CD14-positive monocyte (primary cell): Measurements from ENCODE around the gene GLP2R. TPM values are rescaled to one million over a fixed set of nuclear protein-coding genes. Genes with fewer than 3 reads are reported as not detected.

Experiments
- DNase-seq, 3 donors: peaks; one replicate each; pipeline ENCODE4 v3.0.0-alpha.2; 2011 to 2022
- H2AFZ ChIP-seq: 2 replicates; pipeline ENCODE4 v1.6.0; 2012; ENCODE audit warnings: mild to moderate bottlenecking, low read depth, low read length, inconsistent platforms; ENCODE audit not compliant: insufficient read depth, poor library complexity, severe bottlenecking
- H3K27ac ChIP-seq, 2 donors: 1 replicate in 1 of 2; 2 replicates in 1 of 2; pipeline ENCODE4 v1.5.1; 2012 to 2013; ENCODE audit warnings: low read length in 2 of 2, control low read depth in 1 of 2, inconsistent platforms in 1 of 2, low read depth in 1 of 2, mild to moderate bottlenecking in 1 of 2
- H3K27me3 ChIP-seq, 2 donors: one replicate each; pipeline versions ENCODE4 v1.6.0 to v1.6.1; 2011 to 2013; ENCODE audit warnings: low read length in 2 of 2; ENCODE audit not compliant: control insufficient read depth in 2 of 2, insufficient read depth in 2 of 2
- H3K36me3 ChIP-seq, 2 donors: replicated peaks in 1 of 2; 1 replicate in 1 of 2; 2 replicates in 1 of 2; pipeline versions ENCODE4 v1.5.1 to v1.6.1; 2012 to 2013; ENCODE audit warnings: low read length in 2 of 2, control low read depth in 1 of 2, inconsistent platforms in 1 of 2, mild to moderate bottlenecking in 1 of 2; ENCODE audit not compliant: insufficient read depth in 2 of 2, control insufficient read depth in 1 of 2
- H3K4me1 ChIP-seq, 2 donors: 1 replicate in 1 of 2; 2 replicates in 1 of 2; pipeline versions ENCODE4 v1.5.1 to v1.6.1; 2012 to 2013; ENCODE audit warnings: low read length in 2 of 2, control low read depth in 1 of 2, inconsistent platforms in 1 of 2, mild to moderate bottlenecking in 1 of 2, moderate library complexity in 1 of 2; ENCODE audit not compliant: insufficient read depth in 2 of 2, control insufficient read depth in 1 of 2
- H3K4me2 ChIP-seq: replicated peaks from 2 replicates; pipeline ENCODE3; 2012; ENCODE audit warnings: low read length, moderate library complexity, mild to moderate bottlenecking; ENCODE audit not compliant: poor library complexity, severe bottlenecking; ENCODE audit errors: extremely low read depth
- H3K4me3 ChIP-seq, 3 experiments: fragments of 200-600 bp in 1 of 3; sonication (generic) in 1 of 3; replicated peaks in 1 of 3; 1 replicate in 2 of 3; 2 replicates in 1 of 3; pipeline ENCODE4 v1.5.1; 2011 to 2013; ENCODE audit warnings: low read length in 3 of 3, mild to moderate bottlenecking in 3 of 3, control low read depth in 2 of 3, low read depth in 2 of 3, inconsistent platforms in 1 of 3, moderate library complexity in 1 of 3
- H3K79me2 ChIP-seq: 2 replicates; pipeline ENCODE4 v1.6.0; 2012; ENCODE audit warnings: mild to moderate bottlenecking, control low read depth, inconsistent platforms, low read length, moderate library complexity; ENCODE audit not compliant: insufficient read depth
- H3K9ac ChIP-seq: 2 replicates; pipeline ENCODE4 v1.6.0; 2017; ENCODE audit warnings: low read length, mild to moderate bottlenecking; ENCODE audit not compliant: insufficient read depth, poor library complexity, severe bottlenecking
- H3K9me3 ChIP-seq, 2 donors: replicated peaks in 1 of 2; 1 replicate in 1 of 2; 2 replicates in 1 of 2; pipeline versions ENCODE4 v1.5.1 to v1.6.1; 2012 to 2013; ENCODE audit warnings: low read length in 2 of 2, control low read depth in 1 of 2; ENCODE audit not compliant: control insufficient read depth in 1 of 2, insufficient read depth in 1 of 2
- H4K20me1 ChIP-seq: 2 replicates; pipeline ENCODE4 v1.6.0; 2012; ENCODE audit warnings: mild to moderate bottlenecking, low read length, control low read depth, moderate library complexity; ENCODE audit not compliant: insufficient read depth
- H3K27ac Mint-ChIP-seq, 7 donors: one replicate each; pipeline ENCODE4 v1.8.0; 2020; ENCODE audit warnings: mild to moderate bottlenecking in 7 of 7, mixed read lengths in 7 of 7, moderate library complexity in 6 of 7, inconsistent platforms in 2 of 7
- H3K27me3 Mint-ChIP-seq, 3 donors: one replicate each; pipeline ENCODE4 v1.8.0; 2021 to 2022; ENCODE audit warnings: low read depth in 3 of 3, mild to moderate bottlenecking in 3 of 3, mixed read lengths in 3 of 3, moderate library complexity in 3 of 3, inconsistent platforms in 1 of 3
- H3K36me3 Mint-ChIP-seq, 2 donors: one replicate each; pipeline ENCODE4 v1.8.0; 2020; ENCODE audit warnings: mixed read lengths in 2 of 2, inconsistent platforms in 1 of 2, mild to moderate bottlenecking in 1 of 2
- H3K4me1 Mint-ChIP-seq: one replicate; pipeline ENCODE4 v1.8.0; 2020; ENCODE audit warnings: mild to moderate bottlenecking, mixed read lengths
- H3K4me3 Mint-ChIP-seq, 2 donors: one replicate each; pipeline ENCODE4 v1.8.0; 2020; ENCODE audit warnings: mild to moderate bottlenecking in 2 of 2, mixed read lengths in 2 of 2, moderate library complexity in 1 of 2
- H3K9me3 Mint-ChIP-seq, 7 donors: one replicate each; pipeline ENCODE4 v1.8.0; 2020 to 2022; ENCODE audit warnings: mixed read lengths in 7 of 7, mild to moderate bottlenecking in 6 of 7, moderate library complexity in 6 of 7, inconsistent platforms in 2 of 7
- CTCF ChIP-seq: fragments of 200-600 bp; IDR thresholded peaks from one replicate; pipeline ENCODE4 v1.8.0; 2022; ENCODE audit warnings: antibody characterized with exemption, mild to moderate bottlenecking
- WGBS: methylation state at CpG from one replicate; pipeline ENCODE4 v1.1.5; 2013; ENCODE audit warnings: missing lambda C conversion rate; ENCODE audit not compliant: insufficient coverage; 5-methylcytosine and 5-hydroxymethylcytosine counted together
- intact Hi-C, 2 donors: fragments of 100-400 bp; cut with micrococcal nuclease; formaldehyde crosslinking; loops; one replicate each; pipeline versions ENCODE4 v1.15.0 to v1.15.1; 2023
- polyA plus RNA-seq, 3 donors: library from polyadenylated mRNA; depleted of rRNA in 1 of 3; unstranded in 2 of 3; stranded (reverse) in 1 of 3; fragments of 300-500 nt in 2 of 3; fragments of >200 nt in 1 of 3; fragmentation: Illumina TruSeq in 2 of 3; gene quantifications; 1 replicate in 2 of 3; 2 replicates in 1 of 3; pipeline ENCODE4 v1.2.3, GENCODE V29; 2012 to 2021

The GLP2R gene
- polyA plus RNA-seq, 3 donors: not detected

GRCh38 chr17:9925457-9925856 is 99.7 kb downstream of the GLP2R start:
- no peaks in the 10 kb centered on the region for H3K9me3 ChIP-seq
- peak overlapping the region; percentile 40 to 59 for H3K27ac ChIP-seq
- peaks cover 58% of the 10 kb centered on the region for H4K20me1 ChIP-seq
- no peak for DNase-seq
- peak overlapping the region; percentile 64 to 88 (median 77) for H3K27ac Mint-ChIP-seq
- no peaks in the 10 kb centered on the region for H3K79me2 ChIP-seq
- no peak for TF ChIP-seq CTCF
- peaks cover 0 to 2% (median 0%) of the 10 kb centered on the region in 7 donors for H3K9me3 Mint-ChIP-seq
- intact Hi-C loops: no loop called here
- H3K36me3 ChIP-seq: peaks cover 74 to 93% of the 10 kb centered on the region in 2 donors
- no peak overlapping the region for H3K4me3 Mint-ChIP-seq
- no peak overlapping the region for H3K4me2 ChIP-seq
- H2AFZ ChIP-seq: no peak overlapping the region
- peaks cover 65 to 81% of the 10 kb centered on the region in 2 donors for H3K36me3 Mint-ChIP-seq
- peaks cover 0 to 2% (median 2%) of the 10 kb centered on the region in 3 donors for H3K27me3 Mint-ChIP-seq
- H3K9ac ChIP-seq: no peak overlapping the region
- WGBS: 97% methylated on average over 10 of the region's 11 CpGs
- H3K4me3 ChIP-seq: no peak overlapping the region
- H3K4me1 Mint-ChIP-seq: no peaks in the 10 kb centered on the region
- H3K27me3 ChIP-seq: no peaks in the 10 kb centered on the region
- H3K4me1 ChIP-seq: no peaks in the 10 kb centered on the region

- intact Hi-C loops: no loop called here
- no peak overlapping the region for H3K4me3 ChIP-seq
- no peak overlapping the region for H2AFZ ChIP-seq
- no peak overlapping the region for H3K9ac ChIP-seq
- peaks cover 74 to 93% of the 10 kb centered on the region in 2 donors for H3K36me3 ChIP-seq
- H3K4me2 ChIP-seq: no peak overlapping the region
- H3K79me2 ChIP-seq: no peaks in the 10 kb centered on the region
- 98% methylated on average over 15 of the region's 21 CpGs for WGBS
- Mint-ChIP-seq H3K27ac (peak overlapping the region in 6 of 7 donors; percentile 65 to 88 (median 75)), H3K36me3 (peaks cover 61 to 81% of the 10 kb centered on the region in 2 donors), H3K4me3 (no peak overlapping the region), H3K4me1 (no peaks in the 10 kb centered on the region), H3K27me3 (peaks cover 0 to 2% (median 2%) of the 10 kb centered on the region in 3 donors), H3K9me3 (peaks cover 0 to 2% (median 0%) of the 10 kb centered on the region in 7 donors)
- H3K27me3 ChIP-seq: no peaks in the 10 kb centered on the region
- DNase-seq: no peak
- no peaks in the 10 kb centered on the region for H3K9me3 ChIP-seq
- H3K4me1 ChIP-seq: no peaks in the 10 kb centered on the region
- TF ChIP-seq CTCF: no peak
- H4K20me1 ChIP-seq: peaks cover 53% of the 10 kb centered on the region
- H3K27ac ChIP-seq: peak overlapping the region in 1 of 2 donors; percentile 59
These were observed 100.6 kb downstream of the GLP2R start for GRCh38 chr17:9926150-9926804.
